Calu3 (cell line): ENCODE measurements around the gene AHNAK. TPM values are rescaled to one million over a fixed set of nuclear protein-coding genes. Genes with fewer than 3 reads are reported as not detected.

Source experiments
- microRNA-seq: library from miRNA; unstranded; fragments of <30 nt; microRNA quantifications from one replicate; pipeline ENCODE4 v1.2.0, GENCODE V29; 2022
- total RNA-seq: library from RNA; stranded (reverse); gene quantifications from 2 replicates; pipeline ENCODE4 v1.2.3, GENCODE V29; 2022

AHNAK gene
- total RNA-seq, 1 experiment from 2014 or later: 246 TPM

Small RNA genes within 50 kb of the gene (microRNA-seq; reads per million reads assigned to microRNA genes)
- gene MIR6747: 2.5 reads per million

Other genes starting within 250 kb of the AHNAK start
- gene SCGB1D4, start 247.7 kb downstream of the AHNAK start, total RNA-seq: not detected in 2 replicates
- 30.3 and 38.7 TPM in 2 replicates for gene ASRGL1, start 209.4 kb downstream of the AHNAK start, total RNA-seq
- gene SCGB1A1, start 127.8 kb downstream of the AHNAK start, total RNA-seq: not detected in 2 replicates
- gene EEF1G, start 27.1 kb upstream of the AHNAK start, total RNA-seq: 970 and 1,189 TPM in 2 replicates
- 21.9 and 26.3 TPM in 2 replicates for gene TUT1, start 44.7 kb upstream of the AHNAK start, total RNA-seq
- 90.4 and 97.2 TPM in 2 replicates for gene MTA2, start 55.1 kb upstream of the AHNAK start, total RNA-seq
- 43.3 and 51.4 TPM in 2 replicates for gene EML3, start 66.0 kb upstream of the AHNAK start, total RNA-seq
- 1.6 and 2.6 TPM in 2 replicates for gene ROM1, start 66.5 kb upstream of the AHNAK start, total RNA-seq
- 31.5 and 32.7 TPM in 2 replicates for gene B3GAT3, start 75.2 kb upstream of the AHNAK start, total RNA-seq
- gene GANAB, start 99.8 kb upstream of the AHNAK start, total RNA-seq: 356 and 377 TPM in 2 replicates
- gene INTS5, start 106.5 kb upstream of the AHNAK start, total RNA-seq: 21.4 and 26.0 TPM in 2 replicates
- gene C11orf98, start 118.4 kb upstream of the AHNAK start, total RNA-seq: 61.7 and 67.4 TPM in 2 replicates
- 17.7 and 23.1 TPM in 2 replicates for gene CSKMT, start 118.5 kb upstream of the AHNAK start, total RNA-seq
- gene UQCC3, start 124.9 kb upstream of the AHNAK start, total RNA-seq: 10.4 and 11.4 TPM in 2 replicates
- 16.4 and 21.3 TPM in 2 replicates for gene LBHD1, start 125.5 kb upstream of the AHNAK start, total RNA-seq
- 91.9 and 98.7 TPM in 2 replicates for gene UBXN1, start 132.3 kb upstream of the AHNAK start, total RNA-seq
- gene LRRN4CL, start 142.7 kb upstream of the AHNAK start, total RNA-seq: 0.71 and 1.5 TPM in 2 replicates
- 71.5 and 88.0 TPM in 2 replicates for gene BSCL2, start 160.6 kb upstream of the AHNAK start, total RNA-seq
- not detected in 2 replicates for gene GNG3, start 160.9 kb upstream of the AHNAK start, total RNA-seq
- 52.6 and 52.7 TPM in 2 replicates for gene HNRNPUL2, start 180.7 kb upstream of the AHNAK start, total RNA-seq
- 35.5 and 36.7 TPM in 2 replicates for gene TTC9C, start 181.7 kb upstream of the AHNAK start, total RNA-seq
- gene ZBTB3, start 207.4 kb upstream of the AHNAK start, total RNA-seq: 9.7 and 10.6 TPM in 2 replicates
- 83.4 and 86.9 TPM in 2 replicates for gene POLR2G, start 214.8 kb upstream of the AHNAK start, total RNA-seq
- 26.0 and 28.9 TPM in 2 replicates for gene TAF6L, start 224.6 kb upstream of the AHNAK start, total RNA-seq
- 65.6 and 72.3 TPM in 2 replicates for gene TMEM179B, start 240.6 kb upstream of the AHNAK start, total RNA-seq
- gene TMEM223, start 245.2 kb upstream of the AHNAK start, total RNA-seq: 19.4 and 20.5 TPM in 2 replicates